Keratinocyte (primary cell): ENCODE measurements around the gene RPL37A. TPM values are rescaled to one million over a fixed set of nuclear protein-coding genes. Genes with fewer than 3 reads are reported as not detected.

Experiments
- DNase-seq: peaks from one replicate; pipeline ENCODE4 v3.0.0-alpha.2; 2011; ENCODE audit warnings: low read depth, missing footprints, low spot score
- FAIRE-seq: peaks from 2 replicates; lab custom pipeline; 2011; peaks lifted over from hg19 to GRCh38; lab: Jason Lieb, UNC
- H2AFZ ChIP-seq: 2 replicates; pipeline ENCODE4 v1.6.0; 2012; ENCODE audit warnings: low read length, control low read depth, inconsistent platforms; ENCODE audit not compliant: control insufficient read depth
- H3K27ac ChIP-seq: 2 replicates; pipeline ENCODE4 v1.5.1; 2011; ENCODE audit warnings: low read length; ENCODE audit not compliant: control insufficient read depth, insufficient read depth
- H3K27me3 ChIP-seq: 3 replicates; pipeline ENCODE4 v1.6.0; 2011; ENCODE audit warnings: low read length; ENCODE audit not compliant: control insufficient read depth, insufficient read depth; ENCODE audit errors: extremely low read depth
- H3K36me3 ChIP-seq, 2 experiments: 2 replicates in 1 of 2; 3 replicates in 1 of 2; pipeline ENCODE4 v1.5.1; 2011; ENCODE audit warnings: low read length in 2 of 2, mild to moderate bottlenecking in 1 of 2; ENCODE audit not compliant: control insufficient read depth in 2 of 2, insufficient read depth in 2 of 2; ENCODE audit errors: extremely low read depth in 1 of 2
- H3K4me1 ChIP-seq: 3 replicates; pipeline ENCODE4 v1.5.1; 2011; ENCODE audit warnings: low read length; ENCODE audit not compliant: control insufficient read depth, insufficient read depth; ENCODE audit errors: extremely low read depth
- H3K4me2 ChIP-seq: 3 replicates; pipeline ENCODE4 v1.6.0; 2011; ENCODE audit warnings: low read depth, low read length; ENCODE audit not compliant: control insufficient read depth, insufficient read depth; ENCODE audit errors: extremely low read depth
- H3K4me3 ChIP-seq, 3 experiments: fragments of 200-600 bp in 1 of 3; sonication (generic) in 1 of 3; 2 replicates in 2 of 3; 3 replicates in 1 of 3; pipeline ENCODE4 v1.5.1; 2011 to 2016; ENCODE audit warnings: low read length in 3 of 3, mild to moderate bottlenecking in 3 of 3, control low read depth in 2 of 3, inconsistent platforms in 1 of 3, low read depth in 1 of 3, mixed read lengths in 1 of 3, mixed run types in 1 of 3, moderate library complexity in 1 of 3; ENCODE audit not compliant: control insufficient read depth in 2 of 3, insufficient read depth in 2 of 3; ENCODE audit errors: extremely low read depth in 1 of 3
- H3K79me2 ChIP-seq: 2 replicates; pipeline ENCODE4 v1.6.0; 2012; ENCODE audit warnings: low read length; ENCODE audit not compliant: control insufficient read depth, insufficient read depth
- H3K9ac ChIP-seq: 3 replicates; pipeline ENCODE4 v1.6.0; 2011; ENCODE audit warnings: low read length; ENCODE audit not compliant: control insufficient read depth, insufficient read depth; ENCODE audit errors: extremely low read depth
- H3K9me1 ChIP-seq: 3 replicates; pipeline ENCODE4 v1.6.0; 2011; ENCODE audit warnings: low read length; ENCODE audit not compliant: control insufficient read depth, insufficient read depth; ENCODE audit errors: extremely low read depth
- H3K9me3 ChIP-seq: 2 replicates; pipeline ENCODE4 v1.5.1; 2012; ENCODE audit warnings: low read depth, low read length; ENCODE audit not compliant: control insufficient read depth
- H4K20me1 ChIP-seq: 3 replicates; pipeline ENCODE4 v1.6.0; 2011; ENCODE audit warnings: low read length; ENCODE audit not compliant: control insufficient read depth, insufficient read depth; ENCODE audit errors: extremely low read depth
- EZH2 ChIP-seq: IDR thresholded peaks from one replicate; pipeline ENCODE4 v1.6.1; 2012; ENCODE audit warnings: inconsistent platforms, mild to moderate bottlenecking, low read length, moderate library complexity
- dilution Hi-C: fragments of 300-500 bp; cut with MboI; formaldehyde crosslinking; loops from one replicate; pipeline ENCODE4 v1.7.0; 2020; ENCODE audit warnings: low sequenced_read_pairs; ENCODE audit not compliant: extremely low pct_ligation_motif_present
- polyA plus RNA-seq, 5 experiments: library from polyadenylated mRNA; depleted of rRNA in 3 of 5; stranded (reverse) in 3 of 5; stranded (forward) in 1 of 5; unstranded in 1 of 5; fragments of >200 nt; gene quantifications; 1 replicate in 1 of 5; 2 replicates in 3 of 5; 3 replicates in 1 of 5; pipeline versions ENCODE4 v1.2.1 to v1.2.3, GENCODE V29; 2011 to 2012; ENCODE audit warnings: missing spikeins in 2 of 5, low read depth in 1 of 5, low replicate concordance in 1 of 5
- TF ChIP-seq, protein P1 (sequence below), 3 experiments: IDR thresholded peaks in 1 of 3; conservative IDR thresholded peaks in 1 of 3; optimal IDR thresholded peaks in 1 of 3; 2 replicates in 2 of 3; 3 replicates in 1 of 3; pipeline versions ENCODE3 to v1.5.1; 2011; ENCODE audit warnings: low read length in 3 of 3, mild to moderate bottlenecking in 3 of 3, moderate library complexity in 2 of 3, control low read depth in 1 of 3, inconsistent platforms in 1 of 3; ENCODE audit not compliant: insufficient read depth in 2 of 3; ENCODE audit errors: extremely low read depth in 1 of 3

RPL37A gene
- polyA plus RNA-seq, 1 donor (not counting 4 experiments of a cell fraction or from before 2014, with no cell fraction given), result 4,257 TPM

DNA sequence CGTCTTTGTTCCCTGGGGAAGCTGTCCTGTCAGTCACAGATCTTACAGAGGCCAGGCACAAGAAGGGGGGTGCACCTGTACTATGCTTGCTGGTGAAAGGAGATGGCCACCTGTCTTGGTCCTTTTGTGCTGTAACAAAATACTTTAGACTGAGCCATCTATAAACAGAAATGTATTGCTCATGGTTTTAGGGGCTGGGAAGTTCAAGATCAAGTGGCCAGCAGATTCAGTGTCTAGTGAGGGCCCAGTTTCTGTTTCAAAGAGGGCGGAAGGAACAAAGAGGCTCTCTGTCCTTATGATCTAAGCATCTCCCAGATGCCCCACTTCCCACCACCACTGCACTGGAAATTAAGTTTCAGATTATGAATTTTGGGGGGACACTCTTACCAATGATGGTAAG lies 35.5 kb upstream of the RPL37A start:
- no peak overlapping the region for H2AFZ ChIP-seq
- H3K4me2 ChIP-seq, result no peak overlapping the region
- FAIRE-seq, result no peak
- peaks cover 2 to 3% of the 10 kb centered on the region in 2 experiments for H3K36me3 ChIP-seq
- H3K27ac ChIP-seq, result no peak overlapping the region
- no peaks in the 10 kb centered on the region for H3K79me2 ChIP-seq
- no peak for DNase-seq
- no peaks in the 10 kb centered on the region for H3K27me3 ChIP-seq
- H4K20me1 ChIP-seq, result no peaks in the 10 kb centered on the region
- TF ChIP-seq EZH2, result no peak
- no peaks in the 10 kb centered on the region for H3K9me3 ChIP-seq
- H3K4me1 ChIP-seq, result no peaks in the 10 kb centered on the region
- no peak overlapping the region for H3K9ac ChIP-seq
- H3K4me3 ChIP-seq, result no peak overlapping the region
- dilution Hi-C loops, result no loop called here
- H3K9me1 ChIP-seq, result no peaks in the 10 kb centered on the region

- H3K4me2 ChIP-seq, result no peak overlapping the region
- H3K4me1 ChIP-seq, result no peaks in the 10 kb centered on the region
- FAIRE-seq, result no peak
- TF ChIP-seq EZH2, result no peak
- TF ChIP-seq, protein P1, sequence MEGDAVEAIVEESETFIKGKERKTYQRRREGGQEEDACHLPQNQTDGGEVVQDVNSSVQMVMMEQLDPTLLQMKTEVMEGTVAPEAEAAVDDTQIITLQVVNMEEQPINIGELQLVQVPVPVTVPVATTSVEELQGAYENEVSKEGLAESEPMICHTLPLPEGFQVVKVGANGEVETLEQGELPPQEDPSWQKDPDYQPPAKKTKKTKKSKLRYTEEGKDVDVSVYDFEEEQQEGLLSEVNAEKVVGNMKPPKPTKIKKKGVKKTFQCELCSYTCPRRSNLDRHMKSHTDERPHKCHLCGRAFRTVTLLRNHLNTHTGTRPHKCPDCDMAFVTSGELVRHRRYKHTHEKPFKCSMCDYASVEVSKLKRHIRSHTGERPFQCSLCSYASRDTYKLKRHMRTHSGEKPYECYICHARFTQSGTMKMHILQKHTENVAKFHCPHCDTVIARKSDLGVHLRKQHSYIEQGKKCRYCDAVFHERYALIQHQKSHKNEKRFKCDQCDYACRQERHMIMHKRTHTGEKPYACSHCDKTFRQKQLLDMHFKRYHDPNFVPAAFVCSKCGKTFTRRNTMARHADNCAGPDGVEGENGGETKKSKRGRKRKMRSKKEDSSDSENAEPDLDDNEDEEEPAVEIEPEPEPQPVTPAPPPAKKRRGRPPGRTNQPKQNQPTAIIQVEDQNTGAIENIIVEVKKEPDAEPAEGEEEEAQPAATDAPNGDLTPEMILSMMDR (optimal IDR thresholded peaks at IDR 0.05 in 1 of 3, IDR thresholded peaks at IDR 0.05 in 1 of 3, conservative IDR thresholded peaks at IDR 0.05 in 1 of 3; ENCODE audit: extremely low read depth in 1 of 3, insufficient read depth in 2 of 3, low read length in 3 of 3), result no peak
- no peaks in the 10 kb centered on the region for H3K79me2 ChIP-seq
- H3K9me3 ChIP-seq, result no peaks in the 10 kb centered on the region
- no peaks in the 10 kb centered on the region for H3K27me3 ChIP-seq
- no peaks in the 10 kb centered on the region for H4K20me1 ChIP-seq
- no peak overlapping the region for H2AFZ ChIP-seq
- H3K9me1 ChIP-seq, result no peaks in the 10 kb centered on the region
- no peak overlapping the region for H3K9ac ChIP-seq
- dilution Hi-C loops, result no loop called here
- no peak for DNase-seq
- H3K36me3 ChIP-seq, result peaks cover 2 to 3% of the 10 kb centered on the region in 2 experiments
- H3K27ac ChIP-seq, result no peak overlapping the region
- no peak overlapping the region for H3K4me3 ChIP-seq
Observed at GRCh38 chr2:216464104-216464720, 34.4 kb upstream of the RPL37A start.
